Measurements from ENCODE around the gene SYT15. TPM values are rescaled to one million over a fixed set of nuclear protein-coding genes. Genes with fewer than 3 reads are reported as not detected.
A peak's percentile ranks its signal among the peaks of the same experiment; 100 is the strongest.

SYT15 gene
- total and polyA plus RNA-seq, 2 of the 13 experiments (the other 11 are each of a cell fraction or from before 2014, with no cell fraction given): 0.24 to 0.38 TPM

- H3K79me2 ChIP-seq (ENCODE audit: insufficient read depth, low read length): no peaks in the 10 kb centered on the region
- no peak overlapping the region for H2AFZ ChIP-seq (ENCODE audit: low read length)
- no peak overlapping the region for H3K4me2 ChIP-seq (ENCODE audit: low read depth, low read length)
- ChIA-PET CTCF (ENCODE audit: low intra/inter-chr PET ratio, low total read pairs) (no interaction called here), POLR2A (no interaction called here)
- no peaks in the 10 kb centered on the region; the same call in 1 of the 2 replicates for H4K20me1 ChIP-seq (ENCODE audit: insufficient read depth, low read length)
- intact Hi-C loops (cut with micrococcal nuclease; ENCODE audit: unreplicated experiment) (no loop called here), in situ Hi-C loops (cut with HindIII; ENCODE audit: extremely low pct_ligation_motif_present, low pct_unique_long_range_greater_than_20kb) (no loop called here)
- 55% methylated on average over 20 of the region's 31 CpGs for WGBS (ENCODE audit: low lambda C conversion rate)
- peaks cover 15 to 82% of the 10 kb centered on the region in 2 experiments for H3K27me3 ChIP-seq (ENCODE audit: control insufficient read depth in 1 of 2, insufficient read depth in 2 of 2, low read length in 2 of 2)
- TF ChIP-seq ZNF724P (CRISPR knock-in tag; IDR thresholded peaks at IDR 0.05; ENCODE audit: borderline replicate concordance) (no peak), ZNF563 (CRISPR knock-in tag; IDR thresholded peaks at IDR 0.05) (no peak)
- no peaks in the 10 kb centered on the region for H3K36me3 ChIP-seq (replicated peaks in 1 of 2; ENCODE audit: control insufficient read depth in 1 of 2, insufficient read depth in 2 of 2, low read length in 2 of 2)
- no peak for ATAC-seq
- DNase-seq (ENCODE audit: low spot score): no peak
- no peaks in the 10 kb centered on the region for H3K4me1 ChIP-seq (ENCODE audit: insufficient read depth, low read length)
- BruUV-seq (replicated peaks): no TSS peak
- H3K27ac ChIP-seq (ENCODE audit: extremely low read length, insufficient read depth, low read length): no peak overlapping the region
- no peak overlapping the region for H3K4me3 ChIP-seq (replicated peaks in 1 of 3; ENCODE audit: insufficient read depth in 1 of 3, low read depth in 2 of 3, low read length in 3 of 3)
- no peak overlapping the region for H3K9ac ChIP-seq (ENCODE audit: insufficient read depth, low read depth, low read length)
- FAIRE-seq: no peak
- H3K9me3 ChIP-seq (ENCODE audit: low read length): no peaks in the 10 kb centered on the region
Observed at GRCh38 chr10:46549171-46550075, 29.5 kb upstream of the SYT15 start.

GRCh38 chr10:46550076-46550790 lies 28.7 kb upstream of the SYT15 start:
- H3K9me3 ChIP-seq (ENCODE audit: low read length): no peaks in the 10 kb centered on the region
- ChIA-PET CTCF (ENCODE audit: low intra/inter-chr PET ratio, low total read pairs) (no interaction called here), POLR2A (no interaction called here)
- no TSS peak for BruUV-seq (replicated peaks)
- 41% methylated on average over 19 of the region's 20 CpGs for WGBS (ENCODE audit: low lambda C conversion rate)
- H3K36me3 ChIP-seq (replicated peaks in 1 of 2; ENCODE audit: control insufficient read depth in 1 of 2, insufficient read depth in 2 of 2, low read length in 2 of 2): no peaks in the 10 kb centered on the region
- no peak for FAIRE-seq
- no peak overlapping the region for H3K4me2 ChIP-seq (ENCODE audit: low read depth, low read length)
- H2AFZ ChIP-seq (ENCODE audit: low read length): no peak overlapping the region
- in situ Hi-C loops (cut with HindIII; ENCODE audit: extremely low pct_ligation_motif_present, low pct_unique_long_range_greater_than_20kb): no loop called here
- no peaks in the 10 kb centered on the region for H3K79me2 ChIP-seq (ENCODE audit: insufficient read depth, low read length)
- no peaks in the 10 kb centered on the region; the same call in 1 of the 2 replicates for H4K20me1 ChIP-seq (ENCODE audit: insufficient read depth, low read length)
- 0 out of 3 replicates have a peak, but pooled peaks have one; percentile 4 for ATAC-seq
- no peaks in the 10 kb centered on the region for H3K4me1 ChIP-seq (ENCODE audit: insufficient read depth, low read length)
- no peak overlapping the region for H3K9ac ChIP-seq (ENCODE audit: insufficient read depth, low read depth, low read length)
- H3K27ac ChIP-seq (ENCODE audit: extremely low read length, insufficient read depth, low read length): no peak overlapping the region
- no peak for DNase-seq (ENCODE audit: low spot score)
- H3K27me3 ChIP-seq (ENCODE audit: control insufficient read depth in 1 of 2, insufficient read depth in 2 of 2, low read length in 2 of 2): peaks cover 18 to 88% of the 10 kb centered on the region in 2 experiments
- no peak overlapping the region for H3K4me3 ChIP-seq (replicated peaks in 1 of 3; ENCODE audit: insufficient read depth in 1 of 3, low read depth in 2 of 3, low read length in 3 of 3)
- intact Hi-C loops (cut with micrococcal nuclease; ENCODE audit: unreplicated experiment): no loop called here
- TF ChIP-seq ZNF703 (CRISPR knock-in tag; IDR thresholded peaks at IDR 0.05; ENCODE audit: borderline replicate concordance) (no peak), ZNF816 (CRISPR knock-in tag; IDR thresholded peaks at IDR 0.05; ENCODE audit: borderline replicate concordance) (no peak), ZNF891 (CRISPR knock-in tag; IDR thresholded peaks at IDR 0.05) (no peak)
- TF ChIP-seq, protein P1, sequence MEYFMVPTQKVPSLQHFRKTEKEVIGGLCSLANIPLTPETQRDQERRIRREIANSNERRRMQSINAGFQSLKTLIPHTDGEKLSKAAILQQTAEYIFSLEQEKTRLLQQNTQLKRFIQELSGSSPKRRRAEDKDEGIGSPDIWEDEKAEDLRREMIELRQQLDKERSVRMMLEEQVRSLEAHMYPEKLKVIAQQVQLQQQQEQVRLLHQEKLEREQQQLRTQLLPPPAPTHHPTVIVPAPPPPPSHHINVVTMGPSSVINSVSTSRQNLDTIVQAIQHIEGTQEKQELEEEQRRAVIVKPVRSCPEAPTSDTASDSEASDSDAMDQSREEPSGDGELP (IDR thresholded peaks at IDR 0.05; ENCODE audit: borderline replicate concordance, low read depth): no peak
- TF ChIP-seq, protein P2, sequence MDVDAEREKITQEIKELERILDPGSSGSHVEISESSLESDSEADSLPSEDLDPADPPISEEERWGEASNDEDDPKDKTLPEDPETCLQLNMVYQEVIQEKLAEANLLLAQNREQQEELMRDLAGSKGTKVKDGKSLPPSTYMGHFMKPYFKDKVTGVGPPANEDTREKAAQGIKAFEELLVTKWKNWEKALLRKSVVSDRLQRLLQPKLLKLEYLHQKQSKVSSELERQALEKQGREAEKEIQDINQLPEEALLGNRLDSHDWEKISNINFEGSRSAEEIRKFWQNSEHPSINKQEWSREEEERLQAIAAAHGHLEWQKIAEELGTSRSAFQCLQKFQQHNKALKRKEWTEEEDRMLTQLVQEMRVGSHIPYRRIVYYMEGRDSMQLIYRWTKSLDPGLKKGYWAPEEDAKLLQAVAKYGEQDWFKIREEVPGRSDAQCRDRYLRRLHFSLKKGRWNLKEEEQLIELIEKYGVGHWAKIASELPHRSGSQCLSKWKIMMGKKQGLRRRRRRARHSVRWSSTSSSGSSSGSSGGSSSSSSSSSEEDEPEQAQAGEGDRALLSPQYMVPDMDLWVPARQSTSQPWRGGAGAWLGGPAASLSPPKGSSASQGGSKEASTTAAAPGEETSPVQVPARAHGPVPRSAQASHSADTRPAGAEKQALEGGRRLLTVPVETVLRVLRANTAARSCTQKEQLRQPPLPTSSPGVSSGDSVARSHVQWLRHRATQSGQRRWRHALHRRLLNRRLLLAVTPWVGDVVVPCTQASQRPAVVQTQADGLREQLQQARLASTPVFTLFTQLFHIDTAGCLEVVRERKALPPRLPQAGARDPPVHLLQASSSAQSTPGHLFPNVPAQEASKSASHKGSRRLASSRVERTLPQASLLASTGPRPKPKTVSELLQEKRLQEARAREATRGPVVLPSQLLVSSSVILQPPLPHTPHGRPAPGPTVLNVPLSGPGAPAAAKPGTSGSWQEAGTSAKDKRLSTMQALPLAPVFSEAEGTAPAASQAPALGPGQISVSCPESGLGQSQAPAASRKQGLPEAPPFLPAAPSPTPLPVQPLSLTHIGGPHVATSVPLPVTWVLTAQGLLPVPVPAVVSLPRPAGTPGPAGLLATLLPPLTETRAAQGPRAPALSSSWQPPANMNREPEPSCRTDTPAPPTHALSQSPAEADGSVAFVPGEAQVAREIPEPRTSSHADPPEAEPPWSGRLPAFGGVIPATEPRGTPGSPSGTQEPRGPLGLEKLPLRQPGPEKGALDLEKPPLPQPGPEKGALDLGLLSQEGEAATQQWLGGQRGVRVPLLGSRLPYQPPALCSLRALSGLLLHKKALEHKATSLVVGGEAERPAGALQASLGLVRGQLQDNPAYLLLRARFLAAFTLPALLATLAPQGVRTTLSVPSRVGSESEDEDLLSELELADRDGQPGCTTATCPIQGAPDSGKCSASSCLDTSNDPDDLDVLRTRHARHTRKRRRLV (CRISPR knock-in tag; IDR thresholded peaks at IDR 0.05): no peak
